Liver (tissue), 9 donors: ENCODE data around the gene SEZ6L. TPM values are rescaled to one million over a fixed set of nuclear protein-coding genes. Genes with fewer than 3 reads are reported as not detected.

Source experiments
- DNase-seq: peaks from one replicate; pipeline ENCODE4 v3.0.0-alpha.2; 2017; ENCODE audit warnings: low spot score
- H3K27ac ChIP-seq, 2 donors: one replicate each; pipeline ENCODE4 v1.7.0; 2013; ENCODE audit warnings: inconsistent platforms in 2 of 2, low read length in 2 of 2, control low read depth in 1 of 2, low read depth in 1 of 2, mild to moderate bottlenecking in 1 of 2
- H3K27me3 ChIP-seq, 4 donors: one replicate each; pipeline versions ENCODE4 v1.6.1 to v1.7.0; 2013; ENCODE audit warnings: low read length in 3 of 4, inconsistent platforms in 1 of 4, mild to moderate bottlenecking in 1 of 4, moderate library complexity in 1 of 4; ENCODE audit not compliant: control insufficient read depth in 4 of 4, insufficient read depth in 4 of 4
- H3K36me3 ChIP-seq, 4 donors: one replicate each; pipeline versions ENCODE4 v1.6.1 to v1.7.0; 2013; ENCODE audit warnings: low read length in 3 of 4, mild to moderate bottlenecking in 3 of 4, low read depth in 1 of 4, moderate library complexity in 1 of 4; ENCODE audit not compliant: control insufficient read depth in 4 of 4, insufficient read depth in 3 of 4
- H3K4me1 ChIP-seq, 4 donors: one replicate each; pipeline versions ENCODE4 v1.6.1 to v1.7.0; 2013; ENCODE audit warnings: low read length in 3 of 4, mild to moderate bottlenecking in 3 of 4, moderate library complexity in 1 of 4; ENCODE audit not compliant: control insufficient read depth in 4 of 4, insufficient read depth in 4 of 4
- H3K4me3 ChIP-seq, 3 donors: one replicate each; pipeline versions ENCODE4 v1.6.1 to v1.7.0; 2013; ENCODE audit warnings: low read length in 3 of 3, control low read depth in 1 of 3, low read depth in 1 of 3, mild to moderate bottlenecking in 1 of 3
- H3K9ac ChIP-seq, 2 donors: one replicate each; pipeline ENCODE4 v1.7.0; 2013; ENCODE audit warnings: low read length in 2 of 2, mild to moderate bottlenecking in 2 of 2, moderate library complexity in 2 of 2, control low read depth in 1 of 2, low read depth in 1 of 2
- H3K9me3 ChIP-seq, 4 donors: one replicate each; pipeline versions ENCODE4 v1.6.1 to v1.7.0; 2013; ENCODE audit warnings: low read length in 3 of 4; ENCODE audit not compliant: control insufficient read depth in 4 of 4
- EGR1 ChIP-seq, 2 donors: IDR thresholded peaks; 2 replicates each; pipeline ENCODE4 v1.6.1; 2016 to 2018; ENCODE audit warnings: antibody characterized with exemption in 2 of 2, low read depth in 2 of 2
- FOXA1 ChIP-seq: IDR thresholded peaks from 2 replicates; pipeline ENCODE4 v1.6.1; 2016; ENCODE audit warnings: antibody characterized with exemption
- FOXA2 ChIP-seq: IDR thresholded peaks from 2 replicates; pipeline ENCODE4 v1.6.1; 2016; ENCODE audit warnings: antibody characterized with exemption
- GABPA ChIP-seq, 2 donors: IDR thresholded peaks in 1 of 2; conservative IDR thresholded peaks in 1 of 2; 2 replicates each; pipeline ENCODE4 v1.6.1; 2016; ENCODE audit warnings: antibody characterized with exemption in 2 of 2, mild to moderate bottlenecking in 1 of 2, moderate library complexity in 1 of 2
- HNF4A ChIP-seq, 2 donors: conservative IDR thresholded peaks; 2 replicates each; pipeline ENCODE4 v1.6.1; 2016; ENCODE audit warnings: antibody characterized with exemption in 2 of 2, mild to moderate bottlenecking in 2 of 2
- HNF4G ChIP-seq: IDR thresholded peaks from 2 replicates; pipeline ENCODE4 v1.6.1; 2016; ENCODE audit warnings: antibody characterized with exemption
- JUND ChIP-seq, 2 donors: IDR thresholded peaks; 2 replicates each; pipeline ENCODE4 v1.6.1; 2016; ENCODE audit warnings: antibody characterized with exemption in 2 of 2
- NR2F2 ChIP-seq: IDR thresholded peaks from 2 replicates; pipeline ENCODE4 v1.6.1; 2016; ENCODE audit warnings: antibody characterized with exemption
- RAD21 ChIP-seq, 2 donors: IDR thresholded peaks; 2 replicates each; pipeline ENCODE4 v1.6.1; 2016; ENCODE audit warnings: antibody characterized with exemption in 2 of 2, mild to moderate bottlenecking in 2 of 2
- RXRA ChIP-seq, 2 donors: IDR thresholded peaks; 2 replicates each; pipeline ENCODE4 v1.6.1; 2017 to 2018; ENCODE audit warnings: antibody characterized with exemption in 2 of 2, mild to moderate bottlenecking in 1 of 2
- SP1 ChIP-seq: IDR thresholded peaks from 2 replicates; pipeline ENCODE4 v1.6.1; 2018; ENCODE audit warnings: antibody characterized with exemption, mild to moderate bottlenecking
- TAF1 ChIP-seq: conservative IDR thresholded peaks from 2 replicates; pipeline ENCODE4 v1.6.1; 2016; ENCODE audit warnings: antibody characterized with exemption, mild to moderate bottlenecking
- YY1 ChIP-seq: IDR thresholded peaks from 2 replicates; pipeline ENCODE4 v1.6.1; 2016; ENCODE audit warnings: antibody characterized with exemption, mild to moderate bottlenecking
- ZBTB33 ChIP-seq: IDR thresholded peaks from 2 replicates; pipeline ENCODE4 v1.6.1; 2016; ENCODE audit warnings: antibody characterized with exemption
- WGBS: extraction: QIAGEN DNeasy Blood & Tissue Kit; methylation state at CpG from one replicate; pipeline ENCODE4 v1.1.7; 2013; 5-methylcytosine and 5-hydroxymethylcytosine counted together
- polyA plus RNA-seq, 2 donors: library from polyadenylated mRNA; stranded (reverse) in 1 of 2; unstranded in 1 of 2; fragments of 200-250 nt in 1 of 2; fragments of >200 nt in 1 of 2; fragmentation: Nextera tagmentation in 1 of 2; extraction: Ambion mirVana in 1 of 2; gene quantifications; one replicate each; pipeline versions ENCODE4 v1.2.1 to v1.2.3, GENCODE V29; 2013 to 2015
- total RNA-seq, 2 donors: library from RNA; depleted of rRNA; stranded (reverse); fragments of >200 nt; gene quantifications; one replicate each; pipeline ENCODE4 v1.2.3, GENCODE V29; 2014
- TF ChIP-seq, protein P1 (sequence below): fragments of 150-350 bp; IDR thresholded peaks from 2 replicates; pipeline ENCODE4 v1.5.1; 2017; ENCODE audit warnings: improper control_type of control experiment, low read depth, low read length; ENCODE audit not compliant: missing input control
- TF ChIP-seq, protein P2 (sequence below): IDR thresholded peaks from 2 replicates; pipeline ENCODE4 v1.6.1; 2016; ENCODE audit warnings: antibody characterized with exemption
- TF ChIP-seq, protein P3 (sequence below): IDR thresholded peaks from 2 replicates; pipeline ENCODE4 v1.6.1; 2016; ENCODE audit warnings: antibody characterized with exemption
- TF ChIP-seq, protein P4 (sequence below): IDR thresholded peaks from 2 replicates; pipeline ENCODE4 v1.6.1; 2016; ENCODE audit warnings: antibody characterized with exemption, mild to moderate bottlenecking
- donor health status: healthy.
- donor health status: healthy.
- donor health status: healthy.
- donor health status: healthy.
- donor health status: healthy.

Gene SEZ6L
- total and polyA plus RNA-seq, 4 donors: under 0.01 to 0.70 (median 0.08) TPM; not detected in 1

- 77% methylated on average over 6 of the region's 6 CpGs for WGBS
Observed at GRCh38 chr22:26265909-26266308, 96.6 kb downstream of the SEZ6L start.

GRCh38 chr22:26267856-26268255 lies 98.6 kb downstream of the SEZ6L start:
- Histone ChIP-seq H3K9ac (no peak overlapping the region), H3K36me3 (no peaks in the 10 kb centered on the region), H3K4me1 (no peaks in the 10 kb centered on the region), H3K4me3 (no peak overlapping the region), H3K27ac (no peak overlapping the region), H3K27me3 (peaks cover 0 to 4% (median 2%) of the 10 kb centered on the region in 4 donors), H3K9me3 (peaks cover 0 to under 1% (median 0%) of the 10 kb centered on the region in 4 donors)
- no peak for TF ChIP-seq HNF4A (conservative IDR thresholded peaks at IDR 0.05)
- no peak for TF ChIP-seq HNF4G
- TF ChIP-seq SP1: no peak
- TF ChIP-seq ZBTB33: no peak
- TF ChIP-seq JUND (IDR thresholded peaks at IDR 0.05): no peak
- TF ChIP-seq, protein P1, sequence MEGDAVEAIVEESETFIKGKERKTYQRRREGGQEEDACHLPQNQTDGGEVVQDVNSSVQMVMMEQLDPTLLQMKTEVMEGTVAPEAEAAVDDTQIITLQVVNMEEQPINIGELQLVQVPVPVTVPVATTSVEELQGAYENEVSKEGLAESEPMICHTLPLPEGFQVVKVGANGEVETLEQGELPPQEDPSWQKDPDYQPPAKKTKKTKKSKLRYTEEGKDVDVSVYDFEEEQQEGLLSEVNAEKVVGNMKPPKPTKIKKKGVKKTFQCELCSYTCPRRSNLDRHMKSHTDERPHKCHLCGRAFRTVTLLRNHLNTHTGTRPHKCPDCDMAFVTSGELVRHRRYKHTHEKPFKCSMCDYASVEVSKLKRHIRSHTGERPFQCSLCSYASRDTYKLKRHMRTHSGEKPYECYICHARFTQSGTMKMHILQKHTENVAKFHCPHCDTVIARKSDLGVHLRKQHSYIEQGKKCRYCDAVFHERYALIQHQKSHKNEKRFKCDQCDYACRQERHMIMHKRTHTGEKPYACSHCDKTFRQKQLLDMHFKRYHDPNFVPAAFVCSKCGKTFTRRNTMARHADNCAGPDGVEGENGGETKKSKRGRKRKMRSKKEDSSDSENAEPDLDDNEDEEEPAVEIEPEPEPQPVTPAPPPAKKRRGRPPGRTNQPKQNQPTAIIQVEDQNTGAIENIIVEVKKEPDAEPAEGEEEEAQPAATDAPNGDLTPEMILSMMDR: no peak
- no peak for TF ChIP-seq RAD21 (IDR thresholded peaks at IDR 0.05)
- no peak for TF ChIP-seq FOXA2
- no peak for TF ChIP-seq GABPA (IDR thresholded peaks at IDR 0.05 in 1 of 2, conservative IDR thresholded peaks at IDR 0.05 in 1 of 2)
- TF ChIP-seq FOXA1: no peak
- no peak for TF ChIP-seq NR2F2
- no peak for TF ChIP-seq YY1
- no peak for TF ChIP-seq RXRA (IDR thresholded peaks at IDR 0.05)
- TF ChIP-seq, protein P2, sequence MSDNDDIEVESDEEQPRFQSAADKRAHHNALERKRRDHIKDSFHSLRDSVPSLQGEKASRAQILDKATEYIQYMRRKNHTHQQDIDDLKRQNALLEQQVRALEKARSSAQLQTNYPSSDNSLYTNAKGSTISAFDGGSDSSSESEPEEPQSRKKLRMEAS: no peak
- no peak for TF ChIP-seq EGR1 (IDR thresholded peaks at IDR 0.05; ENCODE audit: low read depth in 2 of 2)
- TF ChIP-seq, protein P3, sequence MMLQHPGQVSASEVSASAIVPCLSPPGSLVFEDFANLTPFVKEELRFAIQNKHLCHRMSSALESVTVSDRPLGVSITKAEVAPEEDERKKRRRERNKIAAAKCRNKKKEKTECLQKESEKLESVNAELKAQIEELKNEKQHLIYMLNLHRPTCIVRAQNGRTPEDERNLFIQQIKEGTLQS: no peak
- no peak for TF ChIP-seq TAF1
- TF ChIP-seq, protein P4, sequence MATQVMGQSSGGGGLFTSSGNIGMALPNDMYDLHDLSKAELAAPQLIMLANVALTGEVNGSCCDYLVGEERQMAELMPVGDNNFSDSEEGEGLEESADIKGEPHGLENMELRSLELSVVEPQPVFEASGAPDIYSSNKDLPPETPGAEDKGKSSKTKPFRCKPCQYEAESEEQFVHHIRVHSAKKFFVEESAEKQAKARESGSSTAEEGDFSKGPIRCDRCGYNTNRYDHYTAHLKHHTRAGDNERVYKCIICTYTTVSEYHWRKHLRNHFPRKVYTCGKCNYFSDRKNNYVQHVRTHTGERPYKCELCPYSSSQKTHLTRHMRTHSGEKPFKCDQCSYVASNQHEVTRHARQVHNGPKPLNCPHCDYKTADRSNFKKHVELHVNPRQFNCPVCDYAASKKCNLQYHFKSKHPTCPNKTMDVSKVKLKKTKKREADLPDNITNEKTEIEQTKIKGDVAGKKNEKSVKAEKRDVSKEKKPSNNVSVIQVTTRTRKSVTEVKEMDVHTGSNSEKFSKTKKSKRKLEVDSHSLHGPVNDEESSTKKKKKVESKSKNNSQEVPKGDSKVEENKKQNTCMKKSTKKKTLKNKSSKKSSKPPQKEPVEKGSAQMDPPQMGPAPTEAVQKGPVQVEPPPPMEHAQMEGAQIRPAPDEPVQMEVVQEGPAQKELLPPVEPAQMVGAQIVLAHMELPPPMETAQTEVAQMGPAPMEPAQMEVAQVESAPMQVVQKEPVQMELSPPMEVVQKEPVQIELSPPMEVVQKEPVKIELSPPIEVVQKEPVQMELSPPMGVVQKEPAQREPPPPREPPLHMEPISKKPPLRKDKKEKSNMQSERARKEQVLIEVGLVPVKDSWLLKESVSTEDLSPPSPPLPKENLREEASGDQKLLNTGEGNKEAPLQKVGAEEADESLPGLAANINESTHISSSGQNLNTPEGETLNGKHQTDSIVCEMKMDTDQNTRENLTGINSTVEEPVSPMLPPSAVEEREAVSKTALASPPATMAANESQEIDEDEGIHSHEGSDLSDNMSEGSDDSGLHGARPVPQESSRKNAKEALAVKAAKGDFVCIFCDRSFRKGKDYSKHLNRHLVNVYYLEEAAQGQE: no peak
- no peak for DNase-seq
- 31% methylated on average over 1 of the region's 1 CpG for WGBS

More at GRCh38 chr22:26265909-26266308, 96.6 kb downstream of the SEZ6L start:
- peaks cover 0 to 8% (median 4%) of the 10 kb centered on the region in 4 donors for H3K27me3 ChIP-seq
- no peak overlapping the region for H3K27ac ChIP-seq
- no peaks in the 10 kb centered on the region for H3K36me3 ChIP-seq
- H3K4me1 ChIP-seq: no peaks in the 10 kb centered on the region
- TF ChIP-seq FOXA1 (no peak), HNF4A (conservative IDR thresholded peaks at IDR 0.05) (no peak), RXRA (IDR thresholded peaks at IDR 0.05) (no peak), HNF4G (no peak), EGR1 (IDR thresholded peaks at IDR 0.05; ENCODE audit: low read depth in 2 of 2) (no peak), NR2F2 (no peak), TAF1 (no peak), FOXA2 (no peak), JUND (IDR thresholded peaks at IDR 0.05) (no peak), RAD21 (IDR thresholded peaks at IDR 0.05) (no peak)
- TF ChIP-seq, protein P2: no peak
- H3K9me3 ChIP-seq: no peaks in the 10 kb centered on the region
- no peak overlapping the region for H3K9ac ChIP-seq
- H3K4me3 ChIP-seq: no peak overlapping the region
- DNase-seq: no peak
